ENCODE results near the gene DSCAML1. TPM values are rescaled to one million over a fixed set of nuclear protein-coding genes. Genes with fewer than 3 reads are reported as not detected.

DSCAML1 gene
- total and polyA plus RNA-seq, 5 donors from 2014 or later = 0.08 to 1.6 (median 0.30) TPM; not detected in 1

DNA sequence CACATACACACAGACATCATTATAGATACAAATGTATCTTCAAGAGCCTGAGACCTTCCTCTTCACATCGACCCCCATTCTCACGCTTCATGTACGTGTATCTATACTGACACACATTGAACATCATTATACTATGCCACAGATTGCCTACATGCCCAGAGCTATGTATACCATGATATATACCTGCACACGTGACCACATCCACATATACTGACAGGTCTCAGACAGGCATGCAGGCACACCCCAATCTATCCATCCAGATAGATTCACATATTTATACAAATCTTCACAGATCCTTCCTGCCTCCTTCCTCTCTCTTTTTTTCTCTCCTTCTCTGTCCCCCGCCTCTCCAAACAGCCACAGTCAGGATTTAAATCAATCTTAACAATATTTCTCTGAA is 329.2 kb downstream of the DSCAML1 start:
- Histone ChIP-seq H3K9me3 (ENCODE audit: control insufficient read depth in 2 of 2, low read length in 2 of 2) (no peaks in the 10 kb centered on the region), H3K27ac (ENCODE audit: insufficient read depth, low read length, poor library complexity, severe bottlenecking) (no peak overlapping the region), H3K27me3 (ENCODE audit: control insufficient read depth, insufficient read depth, low read length) (no peaks in the 10 kb centered on the region), H3K4me1 (ENCODE audit: control insufficient read depth, insufficient read depth, low read length, poor library complexity, severe bottlenecking) (no peaks in the 10 kb centered on the region), H3K36me3 (ENCODE audit: control insufficient read depth, insufficient read depth, low read length) (no peaks in the 10 kb centered on the region), H3K4me3 (ENCODE audit: low read depth, low read length) (no peak overlapping the region)
- peaks cover 4% of the 10 kb centered on the region for H3K36me3 Mint-ChIP-seq
- H3K9me3 Mint-ChIP-seq = no peaks in the 10 kb centered on the region
- no peaks in the 10 kb centered on the region for H3K4me1 Mint-ChIP-seq
- DNase-seq = no peak
- ATAC-seq (ENCODE audit: low read depth in 2 of 2) = no peak
- no peak overlapping the region for H3K27ac Mint-ChIP-seq
- peaks cover 6% of the 10 kb centered on the region for H3K27me3 Mint-ChIP-seq
- H3K4me3 Mint-ChIP-seq = no peak overlapping the region

DNA sequence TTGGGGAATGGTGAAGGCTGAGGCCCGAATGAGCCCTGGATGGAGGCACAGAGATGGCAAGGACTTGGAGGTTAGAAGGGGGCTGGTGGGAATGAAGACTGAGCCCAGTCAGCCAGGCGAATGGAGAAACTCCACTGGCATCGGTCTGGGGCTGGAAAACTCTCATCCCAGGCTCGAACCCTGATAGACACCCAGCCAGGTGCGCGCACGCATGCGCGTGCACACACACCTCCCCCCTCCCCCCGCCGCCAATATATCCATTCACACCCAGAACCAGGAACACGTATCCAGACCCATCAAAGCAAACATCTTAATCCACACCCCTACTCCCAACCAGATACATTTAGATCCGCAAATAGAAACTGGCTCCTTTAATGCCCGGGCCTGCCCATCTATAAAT is 330.1 kb downstream of the DSCAML1 start:
- Mint-ChIP-seq H3K4me3 (no peak overlapping the region), H3K27ac (no peak overlapping the region), H3K9me3 (no peaks in the 10 kb centered on the region), H3K4me1 (no peaks in the 10 kb centered on the region), H3K36me3 (peaks cover 4% of the 10 kb centered on the region), H3K27me3 (peaks cover 6% of the 10 kb centered on the region)
- no peak for ATAC-seq (ENCODE audit: low read depth in 2 of 2)
- H3K4me1 ChIP-seq (ENCODE audit: control insufficient read depth, insufficient read depth, low read length, poor library complexity, severe bottlenecking) = no peaks in the 10 kb centered on the region
- H3K4me3 ChIP-seq (ENCODE audit: low read depth, low read length) = no peak overlapping the region
- no peaks in the 10 kb centered on the region for H3K36me3 ChIP-seq (ENCODE audit: control insufficient read depth, insufficient read depth, low read length)
- no peaks in the 10 kb centered on the region for H3K9me3 ChIP-seq (ENCODE audit: control insufficient read depth in 2 of 2, low read length in 2 of 2)
- H3K27ac ChIP-seq (ENCODE audit: insufficient read depth, low read length, poor library complexity, severe bottlenecking) = no peak overlapping the region
- H3K27me3 ChIP-seq (ENCODE audit: control insufficient read depth, insufficient read depth, low read length) = no peaks in the 10 kb centered on the region
- no peak for DNase-seq

DNA sequence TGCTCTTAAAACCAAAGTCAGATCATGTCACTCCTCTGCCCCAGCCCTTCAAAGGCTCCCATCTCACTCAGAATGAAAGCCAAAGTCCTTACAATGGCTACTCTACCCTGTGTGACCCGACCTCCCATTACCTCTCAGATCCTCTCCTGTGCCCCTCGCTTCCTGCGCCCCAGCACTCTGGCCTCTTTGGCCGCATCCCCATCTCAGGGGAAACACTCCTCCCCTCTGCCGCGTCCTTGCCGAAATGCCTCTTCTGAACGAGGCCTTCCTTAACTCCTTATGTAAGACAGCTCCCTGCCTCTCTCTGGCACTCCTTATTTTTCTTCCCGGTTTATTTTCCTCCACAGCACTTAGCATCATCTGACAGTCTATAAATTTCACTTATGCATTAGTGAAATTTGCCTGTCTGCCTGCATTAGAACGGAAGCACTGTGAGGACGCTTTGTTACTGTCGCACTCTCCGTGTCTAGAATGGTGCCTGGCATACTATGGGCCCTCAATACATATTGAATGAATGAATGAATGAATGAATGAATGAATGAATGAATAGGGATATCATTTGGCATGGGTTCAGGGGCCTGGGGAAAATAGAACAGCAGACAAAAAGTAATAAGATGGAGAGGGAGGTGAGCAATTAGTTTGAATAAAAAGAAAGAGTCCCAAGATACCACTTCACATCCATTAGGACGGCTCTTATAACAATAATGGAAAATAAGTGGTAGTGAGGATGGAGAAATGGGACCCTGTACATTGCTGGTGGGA is 331.6 kb downstream of the DSCAML1 start:
- Histone ChIP-seq H3K9me3 (ENCODE audit: control insufficient read depth in 2 of 2, low read length in 2 of 2) (no peaks in the 10 kb centered on the region), H3K27me3 (ENCODE audit: control insufficient read depth, insufficient read depth, low read length) (no peaks in the 10 kb centered on the region), H3K27ac (ENCODE audit: insufficient read depth, low read length, poor library complexity, severe bottlenecking) (no peak overlapping the region), H3K4me3 (ENCODE audit: low read depth, low read length) (no peak overlapping the region), H3K36me3 (ENCODE audit: control insufficient read depth, insufficient read depth, low read length) (no peaks in the 10 kb centered on the region), H3K4me1 (ENCODE audit: control insufficient read depth, insufficient read depth, low read length, poor library complexity, severe bottlenecking) (no peaks in the 10 kb centered on the region)
- H3K4me1 Mint-ChIP-seq = peaks cover 0 to 3% (median 0%) of the 10 kb centered on the region in 4 donors
- H3K36me3 Mint-ChIP-seq = peaks cover 4% of the 10 kb centered on the region
- ATAC-seq (ENCODE audit: low read depth in 2 of 2) = no peak
- DNase-seq = no peak
- no peaks in the 10 kb centered on the region for H3K9me3 Mint-ChIP-seq
- H3K4me3 Mint-ChIP-seq = no peak overlapping the region
- H3K27me3 Mint-ChIP-seq = peaks cover 6% of the 10 kb centered on the region
- no peak overlapping the region for H3K27ac Mint-ChIP-seq

DNA sequence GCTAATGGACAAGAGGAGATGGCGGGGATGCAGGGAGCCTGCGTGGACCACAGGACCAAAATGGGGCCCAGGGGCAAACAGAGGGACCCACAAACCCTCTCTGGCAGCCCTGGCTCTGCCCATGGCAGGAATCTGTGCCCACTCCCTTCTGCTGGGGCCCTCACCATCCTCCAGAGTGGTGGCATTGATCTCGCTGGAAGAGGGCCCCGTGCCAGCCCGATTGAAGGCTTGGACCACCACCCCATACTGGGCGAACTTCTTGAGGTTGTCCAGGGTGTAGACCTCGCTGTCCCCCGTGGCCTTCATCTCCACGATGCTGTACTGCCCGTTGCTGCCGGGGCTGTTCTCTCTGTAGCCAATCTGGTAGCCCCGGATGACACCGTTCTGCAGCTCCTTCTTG is 332.2 kb downstream of the DSCAML1 start:
- peaks cover 4% of the 10 kb centered on the region for H3K36me3 Mint-ChIP-seq
- DNase-seq (no peak), ATAC-seq (ENCODE audit: low read depth in 2 of 2) (no peak)
- H3K4me1 ChIP-seq (ENCODE audit: control insufficient read depth, insufficient read depth, low read length, poor library complexity, severe bottlenecking) = no peaks in the 10 kb centered on the region
- H3K4me1 Mint-ChIP-seq = peaks cover 0 to 3% (median 0%) of the 10 kb centered on the region in 4 donors
- H3K27me3 Mint-ChIP-seq = peaks cover 6% of the 10 kb centered on the region
- H3K36me3 ChIP-seq (ENCODE audit: control insufficient read depth, insufficient read depth, low read length) = no peaks in the 10 kb centered on the region
- no peaks in the 10 kb centered on the region for H3K27me3 ChIP-seq (ENCODE audit: control insufficient read depth, insufficient read depth, low read length)
- no peak overlapping the region for H3K27ac ChIP-seq (ENCODE audit: insufficient read depth, low read length, poor library complexity, severe bottlenecking)
- H3K9me3 Mint-ChIP-seq = no peaks in the 10 kb centered on the region
- H3K27ac Mint-ChIP-seq = no peak overlapping the region
- H3K4me3 Mint-ChIP-seq = no peak overlapping the region
- H3K9me3 ChIP-seq (ENCODE audit: control insufficient read depth in 2 of 2, low read length in 2 of 2) = no peaks in the 10 kb centered on the region
- no peak overlapping the region for H3K4me3 ChIP-seq (ENCODE audit: low read depth, low read length)

DNA sequence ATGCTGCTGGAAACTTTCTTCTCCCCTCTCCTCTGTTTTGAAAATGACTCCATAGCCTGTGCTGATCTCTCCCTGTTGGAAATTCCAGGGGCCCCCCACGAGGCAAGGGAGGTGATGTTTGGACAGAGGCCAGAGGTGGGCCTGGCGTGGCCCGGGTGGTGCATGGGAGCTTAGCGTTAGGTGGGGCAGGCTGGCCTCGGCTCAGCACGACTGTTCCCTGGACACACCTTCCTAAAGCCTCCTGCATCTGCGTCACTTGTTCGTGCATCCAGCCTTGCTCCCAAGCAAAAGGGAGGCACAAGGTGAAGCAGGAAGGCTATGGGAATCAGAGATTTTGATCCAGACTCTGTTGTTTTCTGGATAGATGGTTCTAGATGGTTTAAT is 334.2 kb downstream of the DSCAML1 start:
- DNase-seq (no peak), ATAC-seq (ENCODE audit: low read depth in 2 of 2) (no peak)
- H3K27ac ChIP-seq (ENCODE audit: insufficient read depth, low read length, poor library complexity, severe bottlenecking) = no peak overlapping the region
- Mint-ChIP-seq H3K27me3 (peaks cover 6% of the 10 kb centered on the region), H3K9me3 (no peaks in the 10 kb centered on the region), H3K4me3 (no peak overlapping the region), H3K27ac (no peak overlapping the region), H3K36me3 (peaks cover 4% of the 10 kb centered on the region), H3K4me1 (peaks cover 0 to 5% (median 2%) of the 10 kb centered on the region in 4 donors)
- H3K4me1 ChIP-seq (ENCODE audit: control insufficient read depth, insufficient read depth, low read length, poor library complexity, severe bottlenecking) = peaks cover 4% of the 10 kb centered on the region
- no peaks in the 10 kb centered on the region for H3K27me3 ChIP-seq (ENCODE audit: control insufficient read depth, insufficient read depth, low read length)
- no peaks in the 10 kb centered on the region for H3K36me3 ChIP-seq (ENCODE audit: control insufficient read depth, insufficient read depth, low read length)
- H3K9me3 ChIP-seq (ENCODE audit: control insufficient read depth in 2 of 2, low read length in 2 of 2) = no peaks in the 10 kb centered on the region
- H3K4me3 ChIP-seq (ENCODE audit: low read depth, low read length) = no peak overlapping the region

DNA sequence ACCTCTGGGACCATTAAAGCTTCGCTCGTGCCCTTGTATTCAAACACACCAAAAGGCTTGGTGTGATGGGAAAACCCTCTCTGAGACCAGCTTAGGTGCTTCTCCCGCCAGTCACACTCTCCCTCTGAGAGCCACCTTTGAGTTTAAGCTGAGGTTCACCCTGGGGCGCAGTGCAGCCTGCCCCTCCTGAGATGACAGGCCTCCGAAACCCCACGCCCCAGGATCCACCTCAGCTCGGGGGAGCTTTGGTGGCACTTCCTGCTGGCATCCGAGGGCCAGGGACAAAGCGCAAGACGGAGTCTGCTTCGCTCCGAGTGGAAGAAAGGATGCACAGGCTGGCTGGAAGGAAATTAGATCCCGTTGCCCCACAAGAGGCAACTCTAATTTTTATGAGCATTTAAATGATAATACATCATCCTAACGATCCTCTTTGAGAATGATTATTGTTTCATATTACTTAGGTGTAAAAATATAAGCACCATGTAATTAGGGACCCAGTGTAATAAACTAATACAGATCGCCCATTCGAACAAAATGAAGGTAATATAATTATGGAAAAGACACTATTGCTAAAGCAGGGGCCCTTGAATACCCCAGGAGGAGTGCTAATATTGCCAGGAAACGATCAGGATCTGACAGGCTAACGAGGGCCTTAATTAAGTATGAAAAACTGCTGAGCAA is 334.7 kb downstream of the DSCAML1 start:
- Histone ChIP-seq H3K27me3 (ENCODE audit: control insufficient read depth, insufficient read depth, low read length) (no peaks in the 10 kb centered on the region), H3K4me1 (ENCODE audit: control insufficient read depth, insufficient read depth, low read length, poor library complexity, severe bottlenecking) (peaks cover 4% of the 10 kb centered on the region), H3K27ac (ENCODE audit: insufficient read depth, low read length, poor library complexity, severe bottlenecking) (no peak overlapping the region), H3K9me3 (ENCODE audit: control insufficient read depth in 2 of 2, low read length in 2 of 2) (no peaks in the 10 kb centered on the region), H3K36me3 (ENCODE audit: control insufficient read depth, insufficient read depth, low read length) (no peaks in the 10 kb centered on the region), H3K4me3 (ENCODE audit: low read depth, low read length) (no peak overlapping the region)
- Mint-ChIP-seq H3K9me3 (no peaks in the 10 kb centered on the region), H3K27ac (no peak overlapping the region), H3K4me3 (no peak overlapping the region), H3K4me1 (peaks cover 0 to 10% (median 3%) of the 10 kb centered on the region in 4 donors), H3K36me3 (peaks cover 4% of the 10 kb centered on the region), H3K27me3 (peaks cover 6% of the 10 kb centered on the region)
- DNase-seq = no peak
- ATAC-seq (ENCODE audit: low read depth in 2 of 2) = no peak

DNA sequence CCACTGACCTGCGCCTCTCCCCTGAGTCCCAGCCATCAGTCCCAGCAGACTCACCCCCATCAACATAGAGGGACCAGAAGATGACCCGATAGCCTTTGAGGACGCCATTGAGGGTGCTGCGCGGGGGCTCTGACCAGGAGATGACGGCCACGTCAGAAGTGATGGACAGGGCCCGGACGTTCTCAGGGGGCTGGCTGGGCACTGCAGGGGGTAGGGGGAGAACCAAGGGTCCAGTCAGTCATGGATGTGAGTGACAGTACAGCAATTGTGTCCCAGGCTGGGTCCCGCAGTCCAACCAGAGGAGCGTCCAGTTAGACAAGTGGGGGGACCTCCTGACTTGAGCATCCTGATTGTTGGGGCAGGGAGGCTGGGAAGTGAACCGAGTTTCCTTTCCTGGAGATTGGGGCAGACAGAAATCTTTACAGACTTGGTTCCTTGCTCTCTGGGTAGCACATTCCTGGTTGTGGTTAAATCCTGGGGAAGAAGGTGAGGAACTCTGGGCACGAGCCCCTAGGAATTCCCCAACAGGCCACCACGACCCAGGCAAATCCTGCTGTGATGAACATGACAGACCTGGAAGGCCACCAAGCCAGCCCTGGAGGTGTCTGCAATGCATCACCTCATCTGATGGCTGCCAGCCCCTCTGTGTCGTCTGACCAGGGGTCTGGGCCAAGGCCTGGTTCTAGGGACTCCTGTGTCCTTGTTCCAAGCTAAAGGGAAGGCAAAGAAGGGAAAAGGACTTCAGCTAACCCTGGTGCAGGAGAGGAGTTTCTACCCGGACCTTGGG is 335.4 kb downstream of the DSCAML1 start:
- peaks cover 4% of the 10 kb centered on the region for H3K36me3 Mint-ChIP-seq
- H3K9me3 Mint-ChIP-seq = no peaks in the 10 kb centered on the region
- Histone ChIP-seq H3K4me3 (ENCODE audit: low read depth, low read length) (no peak overlapping the region), H3K9me3 (ENCODE audit: control insufficient read depth in 2 of 2, low read length in 2 of 2) (no peaks in the 10 kb centered on the region), H3K27ac (ENCODE audit: insufficient read depth, low read length, poor library complexity, severe bottlenecking) (no peak overlapping the region), H3K27me3 (ENCODE audit: control insufficient read depth, insufficient read depth, low read length) (no peaks in the 10 kb centered on the region), H3K36me3 (ENCODE audit: control insufficient read depth, insufficient read depth, low read length) (no peaks in the 10 kb centered on the region), H3K4me1 (ENCODE audit: control insufficient read depth, insufficient read depth, low read length, poor library complexity, severe bottlenecking) (peaks cover 4% of the 10 kb centered on the region)
- no peak for ATAC-seq (ENCODE audit: low read depth in 2 of 2)
- no peak overlapping the region for H3K4me3 Mint-ChIP-seq
- peaks cover 0 to 13% (median 4%) of the 10 kb centered on the region in 4 donors for H3K4me1 Mint-ChIP-seq
- peak overlapping the region in 1 of 3 donors; percentile 25 for H3K27ac Mint-ChIP-seq
- H3K27me3 Mint-ChIP-seq = peaks cover 6% of the 10 kb centered on the region
- DNase-seq = no peak
